Liver (tissue), 9 donors: Measurements from ENCODE around the gene LYRM4. TPM values are rescaled to one million over a fixed set of nuclear protein-coding genes. Genes with fewer than 3 reads are reported as not detected.

ENCODE experiments used
- DNase-seq: peaks from one replicate; pipeline ENCODE4 v3.0.0-alpha.2; 2017; ENCODE audit warnings: low spot score
- H3K27ac ChIP-seq, 2 donors: one replicate each; pipeline ENCODE4 v1.7.0; 2013; ENCODE audit warnings: inconsistent platforms in 2 of 2, low read length in 2 of 2, control low read depth in 1 of 2, low read depth in 1 of 2, mild to moderate bottlenecking in 1 of 2
- H3K27me3 ChIP-seq, 4 donors: one replicate each; pipeline versions ENCODE4 v1.6.1 to v1.7.0; 2013; ENCODE audit warnings: low read length in 3 of 4, inconsistent platforms in 1 of 4, mild to moderate bottlenecking in 1 of 4, moderate library complexity in 1 of 4; ENCODE audit not compliant: control insufficient read depth in 4 of 4, insufficient read depth in 4 of 4
- H3K36me3 ChIP-seq, 4 donors: one replicate each; pipeline versions ENCODE4 v1.6.1 to v1.7.0; 2013; ENCODE audit warnings: low read length in 3 of 4, mild to moderate bottlenecking in 3 of 4, low read depth in 1 of 4, moderate library complexity in 1 of 4; ENCODE audit not compliant: control insufficient read depth in 4 of 4, insufficient read depth in 3 of 4
- H3K4me1 ChIP-seq, 4 donors: one replicate each; pipeline versions ENCODE4 v1.6.1 to v1.7.0; 2013; ENCODE audit warnings: low read length in 3 of 4, mild to moderate bottlenecking in 3 of 4, moderate library complexity in 1 of 4; ENCODE audit not compliant: control insufficient read depth in 4 of 4, insufficient read depth in 4 of 4
- H3K4me3 ChIP-seq, 3 donors: one replicate each; pipeline versions ENCODE4 v1.6.1 to v1.7.0; 2013; ENCODE audit warnings: low read length in 3 of 3, control low read depth in 1 of 3, low read depth in 1 of 3, mild to moderate bottlenecking in 1 of 3
- H3K9ac ChIP-seq, 2 donors: one replicate each; pipeline ENCODE4 v1.7.0; 2013; ENCODE audit warnings: low read length in 2 of 2, mild to moderate bottlenecking in 2 of 2, moderate library complexity in 2 of 2, control low read depth in 1 of 2, low read depth in 1 of 2
- H3K9me3 ChIP-seq, 4 donors: one replicate each; pipeline versions ENCODE4 v1.6.1 to v1.7.0; 2013; ENCODE audit warnings: low read length in 3 of 4; ENCODE audit not compliant: control insufficient read depth in 4 of 4
- ATF3 ChIP-seq: IDR thresholded peaks from 2 replicates; pipeline ENCODE4 v1.6.1; 2016; ENCODE audit warnings: antibody characterized with exemption
- CTCF ChIP-seq: fragments of 150-350 bp; IDR thresholded peaks from 2 replicates; pipeline ENCODE4 v1.5.1; 2017; ENCODE audit warnings: improper control_type of control experiment, low read depth, low read length; ENCODE audit not compliant: missing input control
- FOXA1 ChIP-seq: IDR thresholded peaks from 2 replicates; pipeline ENCODE4 v1.6.1; 2016; ENCODE audit warnings: antibody characterized with exemption
- FOXA2 ChIP-seq: IDR thresholded peaks from 2 replicates; pipeline ENCODE4 v1.6.1; 2016; ENCODE audit warnings: antibody characterized with exemption
- HNF4A ChIP-seq, 2 donors: conservative IDR thresholded peaks; 2 replicates each; pipeline ENCODE4 v1.6.1; 2016; ENCODE audit warnings: antibody characterized with exemption in 2 of 2, mild to moderate bottlenecking in 2 of 2
- JUND ChIP-seq, 2 donors: IDR thresholded peaks; 2 replicates each; pipeline ENCODE4 v1.6.1; 2016; ENCODE audit warnings: antibody characterized with exemption in 2 of 2
- NR2F2 ChIP-seq: IDR thresholded peaks from 2 replicates; pipeline ENCODE4 v1.6.1; 2016; ENCODE audit warnings: antibody characterized with exemption
- RAD21 ChIP-seq, 2 donors: IDR thresholded peaks; 2 replicates each; pipeline ENCODE4 v1.6.1; 2016; ENCODE audit warnings: antibody characterized with exemption in 2 of 2, mild to moderate bottlenecking in 2 of 2
- REST ChIP-seq: IDR thresholded peaks from 2 replicates; pipeline ENCODE4 v1.6.1; 2016; ENCODE audit warnings: antibody characterized with exemption, mild to moderate bottlenecking
- RXRA ChIP-seq, 2 donors: IDR thresholded peaks; 2 replicates each; pipeline ENCODE4 v1.6.1; 2017 to 2018; ENCODE audit warnings: antibody characterized with exemption in 2 of 2, mild to moderate bottlenecking in 1 of 2
- SP1 ChIP-seq: IDR thresholded peaks from 2 replicates; pipeline ENCODE4 v1.6.1; 2018; ENCODE audit warnings: antibody characterized with exemption, mild to moderate bottlenecking
- TAF1 ChIP-seq: conservative IDR thresholded peaks from 2 replicates; pipeline ENCODE4 v1.6.1; 2016; ENCODE audit warnings: antibody characterized with exemption, mild to moderate bottlenecking
- YY1 ChIP-seq: IDR thresholded peaks from 2 replicates; pipeline ENCODE4 v1.6.1; 2016; ENCODE audit warnings: antibody characterized with exemption, mild to moderate bottlenecking
- WGBS: extraction: QIAGEN DNeasy Blood & Tissue Kit; methylation state at CpG from one replicate; pipeline ENCODE4 v1.1.7; 2013; 5-methylcytosine and 5-hydroxymethylcytosine counted together
- polyA plus RNA-seq, 2 donors: library from polyadenylated mRNA; stranded (reverse) in 1 of 2; unstranded in 1 of 2; fragments of 200-250 nt in 1 of 2; fragments of >200 nt in 1 of 2; fragmentation: Nextera tagmentation in 1 of 2; extraction: Ambion mirVana in 1 of 2; gene quantifications; one replicate each; pipeline versions ENCODE4 v1.2.1 to v1.2.3, GENCODE V29; 2013 to 2015
- total RNA-seq, 2 donors: library from RNA; depleted of rRNA; stranded (reverse); fragments of >200 nt; gene quantifications; one replicate each; pipeline ENCODE4 v1.2.3, GENCODE V29; 2014
- TF ChIP-seq, protein P1 (sequence below): IDR thresholded peaks from 2 replicates; pipeline ENCODE4 v1.6.1; 2016; ENCODE audit warnings: antibody characterized with exemption
- TF ChIP-seq, protein P2 (sequence below): IDR thresholded peaks from 2 replicates; pipeline ENCODE4 v1.6.1; 2016; ENCODE audit warnings: antibody characterized with exemption
- donor health status: healthy.
- donor health status: healthy.
- donor health status: healthy.
- donor health status: healthy.
- donor health status: healthy.

LYRM4 gene
- total and polyA plus RNA-seq, 4 donors, result 4.4 to 13.1 (median 6.5) TPM

DNA sequence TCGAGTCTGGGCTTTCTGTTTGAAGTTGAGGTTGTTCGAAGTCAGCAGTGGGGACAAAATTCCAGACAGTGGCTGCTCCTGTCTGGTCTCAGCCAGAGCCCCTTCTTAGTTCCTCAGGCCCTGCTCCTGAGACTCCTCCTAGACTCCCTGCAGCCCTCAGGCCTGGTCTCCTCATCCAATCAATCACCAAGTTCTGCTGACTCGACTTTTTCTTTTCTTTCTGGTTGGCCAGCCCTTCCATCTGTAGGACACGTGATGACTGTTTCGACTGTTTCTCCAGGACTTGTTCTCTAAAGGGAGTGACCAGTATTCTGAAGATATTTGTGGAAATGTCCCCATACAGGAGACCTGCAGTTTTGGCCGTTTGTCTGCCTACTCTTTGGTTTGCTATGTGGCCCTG, 156.1 kb downstream of the LYRM4 start:
- Histone ChIP-seq H3K9ac (no peak overlapping the region), H3K4me3 (no peak overlapping the region), H3K9me3 (no peaks in the 10 kb centered on the region), H3K4me1 (no peaks in the 10 kb centered on the region), H3K36me3 (no peaks in the 10 kb centered on the region), H3K27me3 (no peaks in the 10 kb centered on the region), H3K27ac (no peak overlapping the region)
- TF ChIP-seq FOXA1, result no peak
- TF ChIP-seq CTCF, result no peak
- TF ChIP-seq, protein P1, sequence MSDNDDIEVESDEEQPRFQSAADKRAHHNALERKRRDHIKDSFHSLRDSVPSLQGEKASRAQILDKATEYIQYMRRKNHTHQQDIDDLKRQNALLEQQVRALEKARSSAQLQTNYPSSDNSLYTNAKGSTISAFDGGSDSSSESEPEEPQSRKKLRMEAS, result no peak
- no peak for TF ChIP-seq HNF4A (conservative IDR thresholded peaks at IDR 0.05)
- no peak for TF ChIP-seq RXRA (IDR thresholded peaks at IDR 0.05)
- no peak for TF ChIP-seq NR2F2
- TF ChIP-seq SP1, result no peak
- no peak for TF ChIP-seq ATF3
- no peak for TF ChIP-seq JUND (IDR thresholded peaks at IDR 0.05)
- no peak for TF ChIP-seq YY1
- TF ChIP-seq TAF1, result no peak
- 92% methylated on average over 6 of the region's 6 CpGs for WGBS
- DNase-seq, result no peak

DNA sequence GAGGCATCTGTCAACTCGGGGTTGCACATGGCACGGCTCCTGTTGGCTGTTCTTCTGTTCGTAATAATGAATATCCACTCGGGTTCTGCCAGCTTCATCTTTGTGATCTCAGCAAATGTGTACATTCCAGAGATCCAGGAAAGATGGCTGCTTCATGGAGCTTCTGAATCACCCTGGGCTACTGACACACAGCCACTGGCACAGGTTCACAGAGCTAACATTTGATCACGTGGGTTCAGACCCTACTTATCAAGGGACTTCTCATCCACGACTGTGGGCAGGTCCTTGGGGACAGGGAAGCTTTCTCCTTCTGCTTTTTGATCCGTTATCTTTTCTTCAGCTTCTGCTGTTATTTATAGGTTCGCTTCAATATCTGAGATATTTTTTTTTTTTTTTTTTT, 157.5 kb downstream of the LYRM4 start:
- H3K4me1 ChIP-seq, result no peaks in the 10 kb centered on the region
- no peak for TF ChIP-seq RAD21 (IDR thresholded peaks at IDR 0.05)
- TF ChIP-seq FOXA2, result no peak
- no peak for TF ChIP-seq HNF4A (conservative IDR thresholded peaks at IDR 0.05)
- TF ChIP-seq REST, result no peak
- no peak for TF ChIP-seq YY1
- TF ChIP-seq, protein P2, sequence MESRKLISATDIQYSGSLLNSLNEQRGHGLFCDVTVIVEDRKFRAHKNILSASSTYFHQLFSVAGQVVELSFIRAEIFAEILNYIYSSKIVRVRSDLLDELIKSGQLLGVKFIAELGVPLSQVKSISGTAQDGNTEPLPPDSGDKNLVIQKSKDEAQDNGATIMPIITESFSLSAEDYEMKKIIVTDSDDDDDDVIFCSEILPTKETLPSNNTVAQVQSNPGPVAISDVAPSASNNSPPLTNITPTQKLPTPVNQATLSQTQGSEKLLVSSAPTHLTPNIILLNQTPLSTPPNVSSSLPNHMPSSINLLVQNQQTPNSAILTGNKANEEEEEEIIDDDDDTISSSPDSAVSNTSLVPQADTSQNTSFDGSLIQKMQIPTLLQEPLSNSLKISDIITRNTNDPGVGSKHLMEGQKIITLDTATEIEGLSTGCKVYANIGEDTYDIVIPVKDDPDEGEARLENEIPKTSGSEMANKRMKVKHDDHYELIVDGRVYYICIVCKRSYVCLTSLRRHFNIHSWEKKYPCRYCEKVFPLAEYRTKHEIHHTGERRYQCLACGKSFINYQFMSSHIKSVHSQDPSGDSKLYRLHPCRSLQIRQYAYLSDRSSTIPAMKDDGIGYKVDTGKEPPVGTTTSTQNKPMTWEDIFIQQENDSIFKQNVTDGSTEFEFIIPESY, result no peak
- no peak for TF ChIP-seq ATF3
- TF ChIP-seq NR2F2, result no peak
- no peak for TF ChIP-seq CTCF
- TF ChIP-seq FOXA1, result no peak
- no peak for TF ChIP-seq SP1
- TF ChIP-seq, protein P1, result no peak
- H3K9ac ChIP-seq, result no peak overlapping the region
- DNase-seq, result no peak
- H3K27me3 ChIP-seq, result no peaks in the 10 kb centered on the region
- no peaks in the 10 kb centered on the region for H3K9me3 ChIP-seq
- H3K36me3 ChIP-seq, result no peaks in the 10 kb centered on the region
- no peak overlapping the region for H3K4me3 ChIP-seq
- 92% methylated on average over 8 of the region's 8 CpGs for WGBS
- H3K27ac ChIP-seq, result no peak overlapping the region
